A673 (cell line): ENCODE data around the gene MEGF11.

Experiments
- EZH2 ChIP-seq: fragments of 200-600 bp; sonication (generic); IDR thresholded peaks from 2 replicates; pipeline ENCODE4 v1.6.1; 2017; ENCODE audit warnings: borderline replicate concordance, low read depth, mild to moderate bottlenecking, mixed read lengths, antibody characterized with exemption, low read length; ENCODE audit not compliant: poor library complexity, severe bottlenecking
- TF ChIP-seq, protein P1 (sequence below): fragments of 300-800, 200-600 bp; sonication (generic); conservative IDR thresholded peaks from 2 replicates; pipeline ENCODE4 v1.5.1; 2017; ENCODE audit warnings: low read depth, mild to moderate bottlenecking, antibody characterized with exemption, low read length, moderate library complexity, mixed read lengths

DNA sequence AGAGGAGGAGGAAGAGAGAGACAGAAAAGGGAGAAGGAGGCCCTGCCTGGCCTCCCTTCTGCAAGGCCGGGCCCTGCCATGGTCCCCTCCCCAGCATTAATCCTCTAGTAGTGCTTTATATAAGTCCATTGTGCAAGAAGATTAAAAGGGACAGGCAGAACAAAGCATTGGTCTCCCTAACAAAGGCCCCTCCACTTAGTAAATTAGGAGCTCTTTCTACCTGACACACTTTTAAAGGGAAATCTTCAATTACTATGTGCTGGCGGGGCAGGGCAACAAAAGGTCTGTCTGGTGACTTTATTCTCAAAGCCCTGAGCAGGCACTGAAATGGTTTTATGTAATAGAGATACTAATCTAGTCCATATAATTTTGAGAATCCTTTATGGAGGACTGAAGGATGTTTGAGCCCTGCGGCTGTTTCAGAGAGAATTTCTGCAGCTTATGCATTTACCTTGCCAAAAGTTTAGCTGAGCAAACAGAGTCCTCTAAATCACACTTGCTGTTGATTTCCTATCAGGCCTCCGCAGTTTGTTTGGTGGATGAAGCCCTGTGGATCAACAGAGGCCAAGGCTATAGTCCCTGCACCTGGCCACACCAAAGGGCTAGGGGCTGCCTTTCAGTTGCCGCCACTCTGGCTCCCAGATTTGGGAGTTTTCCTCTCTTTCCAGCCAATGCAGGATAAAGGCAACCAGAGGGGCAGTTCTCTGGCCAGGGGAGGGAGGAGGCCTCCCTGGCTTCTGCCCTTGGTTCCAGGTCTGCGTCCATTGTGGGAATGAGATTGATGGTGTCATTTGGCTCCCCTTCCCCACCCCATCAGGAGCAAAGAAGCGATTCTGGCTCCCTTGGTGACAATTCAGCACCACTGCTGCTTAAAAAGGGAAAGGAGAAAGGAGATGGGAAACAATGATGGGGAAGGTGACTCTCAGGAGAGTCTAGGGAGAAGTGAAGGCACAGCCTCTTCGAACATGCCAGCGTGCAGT lies 148.0 kb downstream of the MEGF11 start:
- TF ChIP-seq, protein P1, sequence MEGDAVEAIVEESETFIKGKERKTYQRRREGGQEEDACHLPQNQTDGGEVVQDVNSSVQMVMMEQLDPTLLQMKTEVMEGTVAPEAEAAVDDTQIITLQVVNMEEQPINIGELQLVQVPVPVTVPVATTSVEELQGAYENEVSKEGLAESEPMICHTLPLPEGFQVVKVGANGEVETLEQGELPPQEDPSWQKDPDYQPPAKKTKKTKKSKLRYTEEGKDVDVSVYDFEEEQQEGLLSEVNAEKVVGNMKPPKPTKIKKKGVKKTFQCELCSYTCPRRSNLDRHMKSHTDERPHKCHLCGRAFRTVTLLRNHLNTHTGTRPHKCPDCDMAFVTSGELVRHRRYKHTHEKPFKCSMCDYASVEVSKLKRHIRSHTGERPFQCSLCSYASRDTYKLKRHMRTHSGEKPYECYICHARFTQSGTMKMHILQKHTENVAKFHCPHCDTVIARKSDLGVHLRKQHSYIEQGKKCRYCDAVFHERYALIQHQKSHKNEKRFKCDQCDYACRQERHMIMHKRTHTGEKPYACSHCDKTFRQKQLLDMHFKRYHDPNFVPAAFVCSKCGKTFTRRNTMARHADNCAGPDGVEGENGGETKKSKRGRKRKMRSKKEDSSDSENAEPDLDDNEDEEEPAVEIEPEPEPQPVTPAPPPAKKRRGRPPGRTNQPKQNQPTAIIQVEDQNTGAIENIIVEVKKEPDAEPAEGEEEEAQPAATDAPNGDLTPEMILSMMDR, result no peak
- no peak for TF ChIP-seq EZH2
